NCI-H2107 treated with DMSO at 0.1 percent for 48 hours (cell line): ENCODE data around the gene ATP8A1.

Source experiments
- DNase-seq: peaks from one replicate; lab custom pipeline; 2025; ENCODE audit not compliant: unreplicated experiment; lab: John Stamatoyannopoulos, UW

Gene ATP8A1

GRCh38 chr4:42417550-42417949 lies 239.4 kb downstream of the ATP8A1 start:
- no peak for DNase-seq

- DNase-seq = no peak
Observed at GRCh38 chr4:42416017-42416416, 240.9 kb downstream of the ATP8A1 start.

DNA sequence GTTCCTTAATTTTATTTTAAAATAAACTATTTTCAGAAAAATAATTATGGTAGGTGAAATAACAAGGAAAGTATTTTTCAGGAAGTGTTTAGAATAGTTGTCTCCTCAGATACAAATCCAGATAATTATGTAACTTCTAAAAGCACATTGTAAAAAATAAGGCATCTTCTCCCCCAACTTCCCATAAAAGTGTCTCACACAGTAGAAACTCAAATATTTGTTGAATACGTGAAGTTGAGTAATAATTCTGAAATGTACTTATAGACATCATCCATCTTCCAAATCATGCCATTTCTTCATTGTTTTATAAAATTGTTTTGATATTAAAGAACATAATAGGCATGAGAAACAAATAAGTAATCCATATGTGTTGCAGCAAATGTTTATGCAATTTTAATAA lies 241.6 kb downstream of the ATP8A1 start:
- no peak for DNase-seq

DNA sequence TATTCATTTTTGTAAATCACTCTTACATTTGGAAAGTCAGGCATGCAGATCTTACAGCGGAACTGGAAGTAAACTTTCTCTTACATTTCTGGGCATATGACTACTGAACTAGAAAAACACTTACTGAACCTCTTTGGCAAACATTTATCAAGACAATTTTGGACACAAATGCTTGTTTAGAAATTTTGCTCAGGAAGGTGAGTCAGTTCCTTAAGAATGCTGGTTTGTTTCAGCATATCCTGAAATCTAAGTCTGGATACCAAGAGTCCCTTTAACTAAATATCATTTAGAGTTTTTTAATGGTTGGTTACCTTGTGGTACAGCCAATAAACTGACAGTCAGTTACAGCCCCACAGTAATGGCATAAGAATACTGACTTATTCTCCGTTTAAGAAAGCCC lies 244.7 kb downstream of the ATP8A1 start:
- no peak for DNase-seq

DNA sequence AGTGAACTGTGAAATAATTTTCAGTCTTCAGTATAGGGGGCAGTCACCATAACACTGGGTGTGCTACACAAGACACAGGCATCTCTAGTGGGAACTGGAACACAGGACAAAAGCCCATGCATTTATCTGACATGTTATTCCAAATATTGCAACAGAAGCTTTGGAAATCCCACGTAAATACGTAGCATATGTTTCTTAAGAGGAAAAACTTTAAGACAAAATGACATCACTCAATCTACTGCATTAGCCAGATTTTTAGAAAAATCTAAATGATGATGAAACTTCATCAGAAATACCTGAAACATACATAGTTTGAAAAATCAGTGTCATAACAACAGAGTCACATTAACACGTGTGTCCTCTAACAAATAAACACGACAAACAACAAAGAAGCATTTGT lies 245.1 kb downstream of the ATP8A1 start:
- DNase-seq = no peak

DNA sequence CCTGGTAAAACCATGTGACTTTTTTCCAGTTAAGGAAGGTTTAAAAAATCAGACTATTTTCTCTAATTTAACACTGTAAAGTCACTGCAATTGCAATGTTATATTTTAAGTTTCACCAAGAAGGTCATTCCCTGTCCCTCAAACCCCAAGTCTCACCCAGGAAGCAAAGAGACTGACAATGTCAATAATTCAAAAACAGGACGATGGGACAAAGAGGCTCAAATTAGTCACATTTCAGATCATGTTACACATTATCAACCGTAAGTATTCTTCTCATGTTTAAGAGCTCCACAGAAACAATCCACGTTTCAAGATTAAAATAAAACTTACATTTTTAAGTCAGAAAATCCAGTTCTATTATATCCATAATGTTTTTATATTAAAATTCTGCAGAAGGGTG lies 246.5 kb downstream of the ATP8A1 start:
- DNase-seq = no peak

DNA sequence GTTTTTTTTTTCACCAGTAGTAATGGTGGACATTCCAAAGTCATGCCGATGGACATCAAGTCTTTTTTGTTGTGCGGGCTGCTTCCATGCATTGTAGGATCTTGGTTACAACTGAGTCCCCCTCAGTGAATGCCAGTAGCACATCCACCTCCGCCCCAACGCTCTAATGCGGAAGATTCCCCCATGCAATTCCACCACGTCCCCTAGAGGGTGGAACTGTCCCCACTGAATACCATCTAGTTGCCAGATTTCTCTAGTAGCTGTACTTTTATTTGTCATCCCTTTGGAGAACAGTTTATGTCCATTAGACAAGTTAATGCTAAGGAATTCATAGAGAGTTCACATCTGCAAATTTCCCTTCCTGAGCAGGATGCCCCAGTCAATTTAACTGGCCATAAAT lies 252.9 kb downstream of the ATP8A1 start:
- no peak for DNase-seq

GRCh38 chr4:42401171-42401570 lies 255.7 kb downstream of the ATP8A1 start:
- DNase-seq = no peak

- DNase-seq = no peak
Observed at GRCh38 chr4:42399393-42399792, 257.5 kb downstream of the ATP8A1 start.

GRCh38 chr4:42398871-42399331 lies 258.0 kb downstream of the ATP8A1 start:
- no peak for DNase-seq

GRCh38 chr4:42398171-42398870 lies 258.6 kb downstream of the ATP8A1 start:
- DNase-seq = no peak

DNA sequence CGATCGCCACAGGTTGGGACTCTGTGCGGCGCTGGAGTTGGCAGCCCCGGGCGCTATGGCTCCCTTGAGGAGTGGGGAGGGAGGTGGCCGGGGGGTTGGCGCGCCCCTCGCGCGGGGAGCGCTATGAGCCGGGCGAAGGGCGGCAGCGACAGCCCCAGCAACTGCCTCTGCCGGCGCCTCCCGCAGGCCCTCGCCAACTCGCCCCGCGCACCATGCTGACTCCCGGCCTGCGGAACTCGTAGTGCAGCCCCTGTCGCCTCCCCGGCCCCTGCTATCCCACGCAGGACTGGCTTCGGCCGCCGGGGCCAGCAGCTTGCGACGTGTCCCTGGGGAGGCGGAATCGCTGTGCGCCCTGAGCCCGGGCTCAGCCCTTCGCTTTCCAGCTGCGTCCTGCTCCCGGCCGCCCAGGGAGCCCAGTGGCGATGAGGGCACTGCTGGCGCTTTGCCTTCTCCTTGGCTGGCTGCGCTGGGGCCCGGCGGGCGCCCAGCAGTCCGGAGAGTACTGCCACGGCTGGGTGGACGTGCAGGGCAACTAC lies 259.2 kb downstream of the ATP8A1 start:
- DNase-seq = no peak

- no peak for DNase-seq
Observed at GRCh38 chr4:42396752-42397634, 259.9 kb downstream of the ATP8A1 start, which contains the start of gene SHISA3. SHISA3 (plus strand) TSS chr4:42397488; CDS start chr4:42398057, 569 bp downstream.

DNA sequence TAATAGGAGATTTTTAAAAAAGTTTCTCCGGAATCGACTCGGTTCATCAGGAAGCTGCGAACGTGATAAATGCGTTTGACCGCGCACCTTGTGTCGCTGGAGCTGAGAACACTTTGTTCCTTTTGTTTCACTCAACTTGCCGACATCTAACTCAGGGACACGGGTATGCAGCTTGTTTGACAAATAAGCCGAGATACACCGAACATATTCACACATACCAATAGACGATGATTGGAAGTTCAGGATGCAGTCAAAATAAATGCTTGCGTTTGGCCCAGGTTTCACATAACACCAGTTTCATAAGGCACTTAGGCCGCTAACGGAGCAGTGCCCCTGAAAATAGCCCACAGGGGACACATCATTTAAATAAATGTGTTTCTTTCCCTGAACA lies 260.5 kb downstream of the ATP8A1 start:
- no peak for DNase-seq

DNA sequence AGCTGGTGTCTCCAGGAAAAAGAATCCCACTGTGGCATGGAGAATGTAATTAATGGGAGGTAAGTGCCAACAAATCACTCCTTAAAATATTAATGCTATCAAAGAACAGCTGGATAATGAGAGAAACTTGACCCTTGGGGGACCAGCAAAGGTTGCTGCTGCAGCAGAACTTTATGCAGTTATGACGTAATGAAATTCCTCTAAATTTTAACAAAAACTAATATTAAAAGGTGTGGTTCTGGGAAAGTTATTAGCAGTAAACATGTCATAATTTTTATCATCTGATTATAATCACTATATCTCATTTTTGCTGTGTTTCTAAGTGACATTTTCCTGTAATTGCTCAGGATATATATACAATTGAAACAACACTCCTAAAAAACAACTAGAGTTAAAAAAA lies 261.3 kb downstream of the ATP8A1 start:
- no peak for DNase-seq

DNA sequence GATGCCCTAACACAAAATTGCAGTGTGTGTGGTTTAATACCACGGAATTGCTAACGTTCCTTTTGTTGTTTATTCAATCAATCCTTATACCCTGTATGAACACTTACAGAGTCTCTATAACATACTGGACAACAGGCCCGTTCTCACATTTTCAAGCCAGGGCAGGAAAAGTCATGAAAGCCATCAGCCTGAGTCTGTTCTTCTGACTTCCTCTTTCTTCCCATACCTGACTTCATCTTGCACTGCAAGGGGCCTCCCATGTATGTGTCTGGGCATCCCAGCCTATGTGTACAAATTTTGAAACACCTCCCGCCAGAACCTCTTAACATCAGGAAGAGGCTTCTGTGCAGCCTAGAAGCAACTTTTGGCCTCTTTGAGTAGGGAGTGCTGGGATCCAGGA lies 264.5 kb downstream of the ATP8A1 start:
- no peak for DNase-seq

GRCh38 chr4:42391981-42392380 lies 264.9 kb downstream of the ATP8A1 start:
- DNase-seq = no peak

DNA sequence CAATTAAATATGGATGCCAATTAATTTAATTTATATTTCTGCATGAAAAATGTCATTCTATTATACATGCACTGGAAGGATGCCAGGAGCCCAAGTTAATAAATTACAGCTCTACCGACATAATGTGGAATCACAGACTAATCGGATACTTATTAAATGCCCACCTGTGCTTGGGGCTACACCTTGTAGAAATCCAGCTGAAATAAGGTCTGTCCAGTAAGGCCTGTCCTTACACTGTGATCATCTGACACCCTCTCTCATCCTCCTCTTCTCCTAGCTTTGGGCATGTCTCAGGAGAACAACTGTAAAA lies 265.6 kb downstream of the ATP8A1 start:
- no peak for DNase-seq

DNA sequence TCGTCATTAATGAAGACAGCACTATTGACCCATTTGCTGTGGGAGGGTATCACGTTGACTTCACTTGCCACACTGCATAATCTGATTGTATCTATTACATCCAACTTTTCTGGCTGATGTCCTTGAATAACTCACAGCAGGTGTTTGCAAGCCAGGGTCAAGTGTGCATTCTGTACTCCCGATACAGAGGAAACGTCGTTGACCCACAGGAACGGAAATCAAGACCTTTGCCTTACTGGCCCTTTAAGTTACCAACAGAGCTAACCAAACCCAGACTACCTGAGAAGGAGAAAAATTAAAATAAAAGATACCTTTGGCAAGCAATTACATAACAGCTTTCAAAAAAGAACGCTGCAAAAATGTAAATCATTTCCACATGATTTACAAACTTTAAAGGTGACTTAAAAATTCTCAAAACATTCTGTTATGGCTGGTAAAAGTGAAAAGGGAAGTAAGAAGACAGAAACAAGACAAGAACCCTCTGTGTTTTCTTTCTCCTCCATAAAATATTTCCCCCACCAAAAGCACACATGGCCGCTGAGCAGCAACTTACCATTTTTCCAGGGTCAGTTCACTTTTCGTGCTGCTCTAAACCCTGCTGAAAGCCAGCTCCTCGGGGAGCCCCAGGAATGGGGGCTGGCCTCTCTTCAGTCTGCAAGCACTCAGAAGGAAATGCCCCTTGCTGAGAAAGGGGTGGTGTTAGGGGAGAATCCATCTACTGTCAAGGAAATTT lies 266.1 kb downstream of the ATP8A1 start:
- DNase-seq = no peak

DNA sequence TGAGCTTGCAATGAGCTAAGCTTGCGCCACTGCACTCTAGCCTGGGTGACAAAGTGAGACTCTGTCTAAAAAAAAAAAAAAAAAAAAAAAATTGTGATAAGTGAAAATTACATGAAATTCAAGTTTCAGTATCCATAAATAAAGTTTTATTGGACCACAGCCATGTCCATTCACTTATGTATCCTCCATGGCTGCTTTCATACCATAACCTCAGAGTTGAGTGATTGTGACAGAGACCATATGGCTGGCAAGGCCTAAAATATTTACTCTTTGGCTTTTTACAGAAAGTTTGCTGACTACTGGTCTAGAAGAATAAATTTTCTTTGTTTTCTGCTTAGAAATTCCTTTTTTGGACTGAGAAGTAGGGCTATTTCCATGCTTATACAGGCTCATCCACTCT lies 271.4 kb downstream of the ATP8A1 start:
- DNase-seq = no peak

GRCh38 chr4:42381666-42382065 lies 275.2 kb downstream of the ATP8A1 start:
- DNase-seq = no peak
